WTC11 (cell line): ENCODE results near the gene DYNC2LI1.

Experiments used
- CTCF ChIP-seq: fragments of 200-600 bp; IDR thresholded peaks from 2 replicates; pipeline ENCODE4 v1.8.0; 2022; ENCODE audit warnings: antibody characterized with exemption
- FOXK1 ChIP-seq: sonication (generic); formaldehyde crosslinking; IDR thresholded peaks from 2 replicates; pipeline ENCODE4 v1.8.0; 2022; ENCODE audit warnings: mild to moderate bottlenecking, moderate library complexity, missing genetic modification reagents
- KAT7 ChIP-seq: sonication (generic); formaldehyde crosslinking; IDR thresholded peaks from 2 replicates; pipeline ENCODE4 v1.8.1; 2023; ENCODE audit warnings: missing genetic modification reagents, mild to moderate bottlenecking, borderline replicate concordance
- TEAD4 ChIP-seq: sonication (generic); formaldehyde crosslinking; IDR thresholded peaks from 2 replicates; pipeline ENCODE4 v1.8.0; 2022; ENCODE audit warnings: mild to moderate bottlenecking, missing genetic modification reagents

GRCh38 chr2:43778233-43778632 is 4.4 kb downstream of the DYNC2LI1 start:
- no peak for TF ChIP-seq CTCF
- no peak for TF ChIP-seq FOXK1 (CRISPR knock-in tag)
- TF ChIP-seq TEAD4 = no peak
- TF ChIP-seq KAT7 = no peak
